H1 (cell line): ENCODE results near the gene MYO9B. TPM values are rescaled to one million over a fixed set of nuclear protein-coding genes. Genes with fewer than 3 reads are reported as not detected.

Experiments used
- ASH2L ChIP-seq: fragments of 200-600, 300-600 bp; sonication (generic); IDR thresholded peaks from one replicate; pipeline ENCODE4 v1.7.1; 2017; ENCODE audit warnings: low read length
- BRCA1 ChIP-seq: IDR thresholded peaks from 2 replicates; pipeline ENCODE4 v1.6.1; 2012; ENCODE audit warnings: low read depth, low read length, improper control_type of control experiment
- CBX5 ChIP-seq: fragments of 300-800, 300-1000 bp; sonication (generic); IDR thresholded peaks from 2 replicates; pipeline ENCODE4 v1.7.1; 2016; ENCODE audit warnings: antibody characterized with exemption, low read length, low read depth
- CTCF ChIP-seq, 3 experiments: IDR thresholded peaks; 1 replicate in 2 of 3; 2 replicates in 1 of 3; pipeline versions ENCODE4 v1.5.1 to v1.6.1; 2011; ENCODE audit warnings: low read length in 3 of 3, mild to moderate bottlenecking in 3 of 3, inconsistent platforms in 2 of 3, low read depth in 1 of 3, moderate library complexity in 1 of 3; ENCODE audit not compliant: insufficient read depth in 1 of 3; ENCODE audit errors: control extremely low read depth in 1 of 3
- EP300 ChIP-seq, 2 experiments: IDR thresholded peaks; 1 replicate in 1 of 2; 2 replicates in 1 of 2; pipeline ENCODE4 v1.6.1; 2011 to 2012; ENCODE audit warnings: low read depth in 2 of 2, low read length in 2 of 2, mild to moderate bottlenecking in 2 of 2, borderline replicate concordance in 1 of 2, inconsistent platforms in 1 of 2, moderate library complexity in 1 of 2
- GABPA ChIP-seq: IDR thresholded peaks from 2 replicates; pipeline ENCODE4 v1.6.1; 2011; ENCODE audit warnings: mild to moderate bottlenecking, low read length, moderate library complexity, borderline replicate concordance; ENCODE audit not compliant: insufficient read depth
- GTF2F1 ChIP-seq: IDR thresholded peaks from 2 replicates; pipeline ENCODE4 v1.6.1; 2012; ENCODE audit warnings: low read depth, low read length, improper control_type of control experiment, borderline replicate concordance
- HDAC2 ChIP-seq, 2 experiments: fragments of 300-600 bp in 1 of 2; sonication (generic) in 1 of 2; IDR thresholded peaks; 2 replicates each; pipeline ENCODE4 v1.6.1; 2011 to 2012; ENCODE audit warnings: low read depth in 2 of 2, low read length in 2 of 2, mild to moderate bottlenecking in 2 of 2, moderate library complexity in 2 of 2, borderline replicate concordance in 1 of 2, inconsistent platforms in 1 of 2
- HDAC6 ChIP-seq: IDR thresholded peaks from one replicate; pipeline ENCODE4 v1.7.1; 2012; ENCODE audit warnings: low read depth, mild to moderate bottlenecking, inconsistent platforms, low read length, moderate library complexity
- KDM1A ChIP-seq: fragments of 200-600, 300-600 bp; sonication (generic); IDR thresholded peaks from 2 replicates; pipeline ENCODE4 v1.7.1; 2016; ENCODE audit warnings: mild to moderate bottlenecking, low read length, borderline replicate concordance
- KDM5A ChIP-seq: fragments of 200-600 bp; IDR thresholded peaks from 2 replicates; pipeline ENCODE4 v1.7.1; 2012; ENCODE audit warnings: mild to moderate bottlenecking, low read length, inconsistent platforms, mixed read lengths
- POLR2AphosphoS5 ChIP-seq: IDR thresholded peaks from 2 replicates; pipeline ENCODE4 v1.6.1; 2011; ENCODE audit warnings: low read depth, low read length
- RBBP5 ChIP-seq: IDR thresholded peaks from 2 replicates; pipeline ENCODE4 v1.7.1; 2012; ENCODE audit warnings: low read depth, mild to moderate bottlenecking, inconsistent platforms, low read length, moderate library complexity, borderline replicate concordance
- RXRA ChIP-seq: IDR thresholded peaks from 2 replicates; pipeline ENCODE4 v1.6.1; 2011; ENCODE audit warnings: low read depth, mild to moderate bottlenecking, low read length, moderate library complexity; ENCODE audit not compliant: insufficient read depth
- SP2 ChIP-seq: IDR thresholded peaks from 2 replicates; pipeline ENCODE4 v1.6.1; 2012; ENCODE audit warnings: mild to moderate bottlenecking, low read length, inconsistent platforms
- SP4 ChIP-seq: IDR thresholded peaks from 2 replicates; pipeline ENCODE4 v1.6.1; 2012; ENCODE audit warnings: low read length, inconsistent platforms
- SRF ChIP-seq: IDR thresholded peaks from 2 replicates; pipeline ENCODE4 v1.6.1; 2011; ENCODE audit warnings: mild to moderate bottlenecking, low read depth, low read length, moderate library complexity
- TAF1 ChIP-seq: IDR thresholded peaks from 2 replicates; pipeline ENCODE4 v1.6.1; 2011; ENCODE audit warnings: mild to moderate bottlenecking, low read depth, low read length
- ZNF274 ChIP-seq: IDR thresholded peaks from 2 replicates; pipeline ENCODE4 v1.7.0; 2012; ENCODE audit warnings: low read length, borderline replicate concordance; ENCODE audit errors: extremely low read depth
- polyA plus RNA-seq, 7 experiments: library from polyadenylated mRNA; depleted of rRNA in 3 of 7; stranded (reverse) in 5 of 7; unstranded in 2 of 7; fragments of >200 nt in 5 of 7; fragments of 200-250 nt in 2 of 7; gene quantifications; 1 replicate in 5 of 7; 2 replicates in 1 of 7; 4 replicates in 1 of 7; pipeline versions ENCODE4 v1.2.1 to v1.2.3, GENCODE V29; 2011 to 2013; ENCODE audit warnings: missing spikeins in 2 of 7, mixed read lengths in 2 of 7
- total RNA-seq: library from RNA; stranded (reverse); fragmentation: NEBNext Ultra II Directional; extraction: Animal tissue kit (Norgen Biotek cat#: 25700); gene quantifications from 2 replicates; pipeline ENCODE4 v1.2.1, GENCODE V29; 2021

MYO9B gene
- total and polyA plus RNA-seq, 2 of the 8 experiments (the other 6 are each of a cell fraction or from before 2014, with no cell fraction given) = 27.6 to 77.1 TPM

- peak; percentile 19 for TF ChIP-seq ASH2L
- no peak for TF ChIP-seq GABPA
- TF ChIP-seq HDAC6 = no peak
- no peak for TF ChIP-seq GTF2F1
- no peak for TF ChIP-seq ZNF274
- TF ChIP-seq KDM5A = no peak
- peak; percentile 51 to 65; a peak in 2 of 4 replicates for TF ChIP-seq HDAC2 (IDR thresholded peaks at IDR 0.05; ENCODE audit: borderline replicate concordance in 1 of 2, low read depth in 2 of 2, low read length in 2 of 2)
- no peak for TF ChIP-seq SP4
- TF ChIP-seq SRF = no peak
- no peak for TF ChIP-seq CBX5
- TF ChIP-seq RXRA = no peak
- peak; percentile 32 to 51 (median 45) for TF ChIP-seq CTCF (IDR thresholded peaks at IDR 0.05; ENCODE audit: control extremely low read depth in 1 of 3, insufficient read depth in 1 of 3, low read depth in 1 of 3, low read length in 3 of 3)
- no peak for TF ChIP-seq SP2
- TF ChIP-seq KDM1A = no peak
- no peak for TF ChIP-seq EP300 (IDR thresholded peaks at IDR 0.05; ENCODE audit: borderline replicate concordance in 1 of 2, low read depth in 2 of 2, low read length in 2 of 2)
- TF ChIP-seq RBBP5 = 0 out of 2 replicates have a peak, but pooled peaks have one; percentile 26
- no peak for TF ChIP-seq BRCA1
- 0 out of 2 replicates have a peak, but pooled peaks have one; percentile 4 for TF ChIP-seq POLR2AphosphoS5
- TF ChIP-seq TAF1 = peak; percentile 67
Measured at GRCh38 chr19:17235300-17235970, 159.9 kb downstream of the MYO9B start (continued).
